ENCODE results near the gene MRTFA.

The MRTFA gene

GRCh38 chr22:40413873-40414272, 222.6 kb downstream of the MRTFA start:
- DNase-seq (ENCODE audit: extremely low read depth, low read depth), result no peak
- no peak for TF ChIP-seq CTCF (IDR thresholded peaks at IDR 0.05; ENCODE audit: low read depth, low read length, missing control alignments)

GRCh38 chr22:40412441-40412840, 224.1 kb downstream of the MRTFA start:
- no peak for DNase-seq (ENCODE audit: extremely low read depth, low read depth)
- TF ChIP-seq CTCF (IDR thresholded peaks at IDR 0.05; ENCODE audit: low read depth, low read length, missing control alignments), result no peak

More at GRCh38 chr22:40413873-40414272, 222.6 kb downstream of the MRTFA start:
- no peak overlapping the region for H3K4me3 ChIP-seq (replicated peaks; ENCODE audit: low read depth, low read length)

GRCh38 chr22:40411506-40411861, 225.0 kb downstream of the MRTFA start:
- TF ChIP-seq CTCF (IDR thresholded peaks at IDR 0.05; ENCODE audit: low read depth, low read length, missing control alignments), result no peak
- DNase-seq (ENCODE audit: extremely low read depth, low read depth), result no peak
- no peak overlapping the region for H3K4me3 ChIP-seq (replicated peaks; ENCODE audit: low read depth, low read length)

More at GRCh38 chr22:40412441-40412840, 224.1 kb downstream of the MRTFA start:
- H3K4me3 ChIP-seq (replicated peaks; ENCODE audit: low read depth, low read length), result no peak overlapping the region

GRCh38 chr22:40410731-40411505, 225.6 kb downstream of the MRTFA start:
- DNase-seq (ENCODE audit: extremely low read depth, low read depth), result no peak
- no peak overlapping the region for H3K4me3 ChIP-seq (replicated peaks; ENCODE audit: low read depth, low read length)
- TF ChIP-seq CTCF (IDR thresholded peaks at IDR 0.05; ENCODE audit: low read depth, low read length, missing control alignments), result no peak

- TF ChIP-seq CTCF (IDR thresholded peaks at IDR 0.05; ENCODE audit: low read depth, low read length, missing control alignments), result no peak
- H3K4me3 ChIP-seq (replicated peaks; ENCODE audit: low read depth, low read length), result no peak overlapping the region
- DNase-seq (ENCODE audit: extremely low read depth, low read depth), result no peak
Measured at GRCh38 chr22:40410272-40410671, 226.2 kb downstream of the MRTFA start.

- TF ChIP-seq CTCF (IDR thresholded peaks at IDR 0.05; ENCODE audit: low read depth, low read length, missing control alignments), result no peak
- H3K4me3 ChIP-seq (replicated peaks; ENCODE audit: low read depth, low read length), result no peak overlapping the region
- no peak for DNase-seq (ENCODE audit: extremely low read depth, low read depth)
Measured at GRCh38 chr22:40409613-40410113, 226.9 kb downstream of the MRTFA start.

Data from HFF-Myc (cell line).